ENCODE data around the gene NUP43.
A peak's percentile ranks its signal among the peaks of the same experiment; 100 is the strongest.
"Not testable (repeated sequence)": the region's sequence is repeated elsewhere in the genome, so short reads cannot be mapped to it uniquely, and the experiment has no call there.

The NUP43 gene

GRCh38 chr6:149746147-149746946 is at the start of gene NUP43:
Gene NUP43, minus strand, starts transcription at chr6:149746529. Its CDS starts 34 bp downstream, at chr6:149746495.
- DNase-seq (ENCODE audit: low read depth, low spot score), result peak; percentile 80

GRCh38 chr6:149783551-149783950 is 37.2 kb upstream of the NUP43 start:
- DNase-seq (ENCODE audit: low read depth, low spot score), result no peak

- DNase-seq (ENCODE audit: low read depth, low spot score), result no peak
These were observed 36.0 kb upstream of the NUP43 start for GRCh38 chr6:149782337-149782736.

GRCh38 chr6:149781715-149782114 is 35.4 kb upstream of the NUP43 start:
- no peak for DNase-seq (ENCODE audit: low read depth, low spot score)

GRCh38 chr6:149779644-149779963 is 33.3 kb upstream of the NUP43 start:
- DNase-seq (ENCODE audit: low read depth, low spot score), result no peak

GRCh38 chr6:149777624-149778023 is 31.3 kb upstream of the NUP43 start:
- DNase-seq (ENCODE audit: low read depth, low spot score), result no peak

GRCh38 chr6:149771925-149772324 is 25.6 kb upstream of the NUP43 start:
- DNase-seq (ENCODE audit: low read depth, low spot score), result no peak

GRCh38 chr6:149771185-149771584 is 24.9 kb upstream of the NUP43 start:
- no peak for DNase-seq (ENCODE audit: low read depth, low spot score)

GRCh38 chr6:149769676-149770075 is 23.3 kb upstream of the NUP43 start:
- no peak for DNase-seq (ENCODE audit: low read depth, low spot score)

- DNase-seq (ENCODE audit: low read depth, low spot score), result peak; percentile 82
These were observed 19.9 kb upstream of the NUP43 start for GRCh38 chr6:149766156-149766769.

GRCh38 chr6:149763866-149764265 is 17.5 kb upstream of the NUP43 start:
- DNase-seq (ENCODE audit: low read depth, low spot score), result no peak

GRCh38 chr6:149761438-149761837 is 15.1 kb upstream of the NUP43 start:
- DNase-seq (ENCODE audit: low read depth, low spot score), result no peak

GRCh38 chr6:149756261-149756636 is 9.9 kb upstream of the NUP43 start:
- no peak for DNase-seq (ENCODE audit: low read depth, low spot score)

- DNase-seq (ENCODE audit: low read depth, low spot score), result no peak
These were observed 9.3 kb upstream of the NUP43 start for GRCh38 chr6:149755300-149756260.

GRCh38 chr6:149754548-149754947 is 8.2 kb upstream of the NUP43 start:
- DNase-seq (ENCODE audit: low read depth, low spot score), result no peak

GRCh38 chr6:149753374-149753637 is 7.0 kb upstream of the NUP43 start:
- DNase-seq (ENCODE audit: low read depth, low spot score), result not testable (repeated sequence)

GRCh38 chr6:149752600-149753373 is 6.5 kb upstream of the NUP43 start:
- DNase-seq (ENCODE audit: low read depth, low spot score), result no peak

GRCh38 chr6:149751920-149752319 is 5.6 kb upstream of the NUP43 start:
- not testable (repeated sequence) for DNase-seq (ENCODE audit: low read depth, low spot score)

- no peak for DNase-seq (ENCODE audit: low read depth, low spot score)
These were observed 4.9 kb upstream of the NUP43 start for GRCh38 chr6:149751239-149751638.

- no peak for DNase-seq (ENCODE audit: low read depth, low spot score)
These were observed 3.8 kb upstream of the NUP43 start for GRCh38 chr6:149750136-149750609.

GRCh38 chr6:149749594-149750135 is 3.3 kb upstream of the NUP43 start, which contains the start of gene PCMT1:
Gene PCMT1, plus strand, starts transcription at chr6:149749741. Its CDS starts 161 bp downstream, at chr6:149749902.
- no peak for DNase-seq (ENCODE audit: low read depth, low spot score)

Measured in brain pericyte (primary cell).